HepG2 (cell line): ENCODE data around the gene DTD2. TPM values are rescaled to one million over a fixed set of nuclear protein-coding genes. Genes with fewer than 3 reads are reported as not detected.

Experiments used
- EEA1 ChIP-seq: sonication (generic); formaldehyde crosslinking; IDR thresholded peaks from 2 replicates; pipeline ENCODE4 v1.5.1; 2020; ENCODE audit warnings: mild to moderate bottlenecking, missing genetic modification reagents, borderline replicate concordance
- EZH2 ChIP-seq: conservative IDR thresholded peaks from 2 replicates; pipeline ENCODE4 v1.6.1; 2012; ENCODE audit warnings: mild to moderate bottlenecking, low read depth, low read length, moderate library complexity
- FLYWCH1 ChIP-seq: sonication (generic); formaldehyde crosslinking; IDR thresholded peaks from 2 replicates; pipeline ENCODE4 v1.8.1; 2023; ENCODE audit warnings: mild to moderate bottlenecking, missing genetic modification reagents
- FOXA1 ChIP-seq, 2 experiments: fragments of 450-650 bp in 1 of 2; sonication (generic) in 1 of 2; formaldehyde crosslinking in 1 of 2; IDR thresholded peaks; 2 replicates each; pipeline versions ENCODE4 v1.4.0 to v1.6.1; 2016 to 2020; ENCODE audit warnings: missing genetic modification reagents in 1 of 2
- HMG20A ChIP-seq: IDR thresholded peaks from 2 replicates; pipeline ENCODE4 v1.6.1; 2016; ENCODE audit warnings: borderline replicate concordance
- HNF4G ChIP-seq, 2 experiments: sonication (generic) in 1 of 2; formaldehyde crosslinking in 1 of 2; IDR thresholded peaks; 2 replicates each; pipeline versions ENCODE4 v1.4.0 to v1.6.1; 2011 to 2020; ENCODE audit warnings: borderline replicate concordance in 2 of 2, low read depth in 2 of 2, mild to moderate bottlenecking in 2 of 2, low read length in 1 of 2, missing genetic modification reagents in 1 of 2, moderate library complexity in 1 of 2
- HNRNPK ChIP-seq: fragments of 200-400 bp; formaldehyde crosslinking; IDR thresholded peaks from 2 replicates; pipeline ENCODE4 v1.6.1; 2018; ENCODE audit warnings: low read length, low read depth, moderate library complexity, mild to moderate bottlenecking; ENCODE audit not compliant: poor library complexity, severe bottlenecking
- IRX3 ChIP-seq: sonication (generic); formaldehyde crosslinking; IDR thresholded peaks from 2 replicates; pipeline ENCODE4 v1.8.1; 2023; ENCODE audit warnings: mild to moderate bottlenecking, low read depth, missing genetic modification reagents, borderline replicate concordance
- JUND ChIP-seq: sonication (generic); formaldehyde crosslinking; IDR thresholded peaks from 2 replicates; pipeline ENCODE4 v1.8.0; 2022; ENCODE audit warnings: mild to moderate bottlenecking, missing genetic modification reagents
- ONECUT2 ChIP-seq: sonication (generic); formaldehyde crosslinking; IDR thresholded peaks from 2 replicates; pipeline ENCODE4 v1.4.0; 2020; ENCODE audit warnings: missing genetic modification reagents
- PATZ1 ChIP-seq: sonication (generic); formaldehyde crosslinking; IDR thresholded peaks from 2 replicates; pipeline ENCODE4 v1.4.0; 2020; ENCODE audit warnings: missing genetic modification reagents
- POLR2AphosphoS5 ChIP-seq: IDR thresholded peaks from 2 replicates; pipeline ENCODE4 v1.6.1; 2012; ENCODE audit warnings: low read depth, low read length
- PRMT3 ChIP-seq: sonication (generic); formaldehyde crosslinking; IDR thresholded peaks from 2 replicates; pipeline ENCODE4 v1.8.1; 2022; ENCODE audit warnings: low read depth, mild to moderate bottlenecking, moderate library complexity, missing genetic modification reagents, borderline replicate concordance
- PTBP1 ChIP-seq: fragments of 200-400 bp; formaldehyde crosslinking; IDR thresholded peaks from 2 replicates; pipeline ENCODE4 v1.6.1; 2018; ENCODE audit warnings: low read length, low read depth; ENCODE audit not compliant: poor library complexity, severe bottlenecking
- REPIN1 ChIP-seq: sonication (generic); formaldehyde crosslinking; IDR thresholded peaks from 2 replicates; pipeline ENCODE4 v1.8.0; 2022; ENCODE audit warnings: missing genetic modification reagents, low read depth, mild to moderate bottlenecking, borderline replicate concordance
- SP140L ChIP-seq: sonication (generic); formaldehyde crosslinking; IDR thresholded peaks from 2 replicates; pipeline ENCODE4 v1.4.0; 2020; ENCODE audit warnings: missing genetic modification reagents, borderline replicate concordance
- TSC22D2 ChIP-seq: sonication (generic); formaldehyde crosslinking; IDR thresholded peaks from 2 replicates; pipeline ENCODE4 v1.5.1; 2020; ENCODE audit warnings: missing genetic modification reagents, mild to moderate bottlenecking, borderline replicate concordance
- ZFYVE20 ChIP-seq: sonication (generic); formaldehyde crosslinking; IDR thresholded peaks from 2 replicates; pipeline ENCODE4 v1.8.0; 2023; ENCODE audit warnings: low read depth, mild to moderate bottlenecking, moderate library complexity, missing genetic modification reagents, borderline replicate concordance
- ZKSCAN8 ChIP-seq: IDR thresholded peaks from 2 replicates; pipeline ENCODE4 v1.6.1; 2016; ENCODE audit warnings: borderline replicate concordance, missing genetic modification reagents, missing compliant biosample characterization
- ZNF180 ChIP-seq: sonication (generic); formaldehyde crosslinking; IDR thresholded peaks from 2 replicates; pipeline ENCODE4 v1.4.0; 2020; ENCODE audit warnings: low read depth, missing genetic modification reagents, borderline replicate concordance
- ZNF775 ChIP-seq: sonication (generic); formaldehyde crosslinking; IDR thresholded peaks from 2 replicates; pipeline ENCODE4 v1.4.0; 2020; ENCODE audit warnings: missing genetic modification reagents, mild to moderate bottlenecking, moderate library complexity, borderline replicate concordance
- ZNF782 ChIP-seq: sonication (generic); formaldehyde crosslinking; IDR thresholded peaks from 2 replicates; pipeline ENCODE4 v1.4.0; 2020; ENCODE audit warnings: missing genetic modification reagents, mild to moderate bottlenecking, borderline replicate concordance
- ZNF800 ChIP-seq: sonication (generic); formaldehyde crosslinking; IDR thresholded peaks from 2 replicates; pipeline ENCODE4 v1.4.0; 2020; ENCODE audit warnings: missing genetic modification reagents
- ZNF891 ChIP-seq: sonication (generic); formaldehyde crosslinking; IDR thresholded peaks from 2 replicates; pipeline ENCODE4 v1.5.0; 2020; ENCODE audit warnings: mild to moderate bottlenecking, missing genetic modification reagents
- polyA plus RNA-seq, 8 experiments: library from polyadenylated mRNA; depleted of rRNA in 3 of 8; stranded (reverse) in 7 of 8; unstranded in 1 of 8; fragments of >200 nt; fragmentation: Illumina TruSeq in 4 of 8; extraction: Trizol in 4 of 8; gene quantifications; 2 replicates each; pipeline versions ENCODE4 v1.2.1 to v1.2.3, GENCODE V29; 2011 to 2016; ENCODE audit warnings: low read depth in 4 of 8, missing spikeins in 1 of 8, mixed read lengths in 1 of 8; ENCODE audit not compliant: insufficient read depth in 1 of 8
- total RNA-seq, 5 experiments: library from RNA; depleted of rRNA; stranded (reverse); fragments of >200 nt; fragmentation: Illumina TruSeq; extraction: Trizol; gene quantifications; 2 replicates each; pipeline ENCODE4 v1.2.3, GENCODE V29; 2016; ENCODE audit warnings: low read depth in 1 of 5

DTD2 gene
- total and polyA plus RNA-seq, 2 of the 13 experiments (the other 11 are each of a cell fraction or from before 2014, with no cell fraction given) = 22.3 to 49.8 TPM

- no peak for TF ChIP-seq PATZ1 (CRISPR knock-in tag)
- 0 out of 2 replicates have a peak, but pooled peaks have one; percentile 17 for TF ChIP-seq ZNF800 (CRISPR knock-in tag)
- TF ChIP-seq PRMT3 = no peak
- TF ChIP-seq HMG20A = peak; percentile 71
- TF ChIP-seq ONECUT2 (CRISPR knock-in tag) = peak; percentile 78
- TF ChIP-seq ZFYVE20 = no peak
- no peak for TF ChIP-seq TSC22D2 (CRISPR knock-in tag)
- no peak for TF ChIP-seq HNF4G (IDR thresholded peaks at IDR 0.05; ENCODE audit: borderline replicate concordance, low read depth, low read length)
- no peak for TF ChIP-seq HNF4G (CRISPR knock-in tag; IDR thresholded peaks at IDR 0.05; ENCODE audit: borderline replicate concordance, low read depth)
- no peak for TF ChIP-seq ZNF782 (CRISPR knock-in tag)
- TF ChIP-seq HNRNPK = no peak
- TF ChIP-seq REPIN1 = peak; percentile 50
- TF ChIP-seq ZNF891 (CRISPR knock-in tag) = no peak
- no peak for TF ChIP-seq FLYWCH1 (CRISPR knock-in tag)
- no peak for TF ChIP-seq PTBP1
- TF ChIP-seq ZKSCAN8 (CRISPR knock-in tag) = peak; percentile 69
- peak; percentile 70 for TF ChIP-seq JUND (CRISPR knock-in tag)
- no peak for TF ChIP-seq ZNF775 (CRISPR knock-in tag)
- 0 out of 2 replicates have a peak, but pooled peaks have one; percentile 82 for TF ChIP-seq SP140L (CRISPR knock-in tag)
- TF ChIP-seq IRX3 = peak; percentile 64; the same call in 1 of the 2 replicates
- TF ChIP-seq EEA1 (CRISPR knock-in tag) = no peak
- TF ChIP-seq POLR2AphosphoS5 = no peak
- TF ChIP-seq ZNF180 = no peak
- peak; percentile 87; the same call in 1 of the 2 replicates for TF ChIP-seq FOXA1 (IDR thresholded peaks at IDR 0.05)
- TF ChIP-seq FOXA1 (CRISPR knock-in tag; IDR thresholded peaks at IDR 0.05) = peak; percentile 97
- no peak for TF ChIP-seq EZH2
These were observed 656 bp upstream of the DTD2 start (continued) for GRCh38 chr14:31457665-31458659.
